ENCODE data around the gene CCDC106.

The CCDC106 gene

DNA sequence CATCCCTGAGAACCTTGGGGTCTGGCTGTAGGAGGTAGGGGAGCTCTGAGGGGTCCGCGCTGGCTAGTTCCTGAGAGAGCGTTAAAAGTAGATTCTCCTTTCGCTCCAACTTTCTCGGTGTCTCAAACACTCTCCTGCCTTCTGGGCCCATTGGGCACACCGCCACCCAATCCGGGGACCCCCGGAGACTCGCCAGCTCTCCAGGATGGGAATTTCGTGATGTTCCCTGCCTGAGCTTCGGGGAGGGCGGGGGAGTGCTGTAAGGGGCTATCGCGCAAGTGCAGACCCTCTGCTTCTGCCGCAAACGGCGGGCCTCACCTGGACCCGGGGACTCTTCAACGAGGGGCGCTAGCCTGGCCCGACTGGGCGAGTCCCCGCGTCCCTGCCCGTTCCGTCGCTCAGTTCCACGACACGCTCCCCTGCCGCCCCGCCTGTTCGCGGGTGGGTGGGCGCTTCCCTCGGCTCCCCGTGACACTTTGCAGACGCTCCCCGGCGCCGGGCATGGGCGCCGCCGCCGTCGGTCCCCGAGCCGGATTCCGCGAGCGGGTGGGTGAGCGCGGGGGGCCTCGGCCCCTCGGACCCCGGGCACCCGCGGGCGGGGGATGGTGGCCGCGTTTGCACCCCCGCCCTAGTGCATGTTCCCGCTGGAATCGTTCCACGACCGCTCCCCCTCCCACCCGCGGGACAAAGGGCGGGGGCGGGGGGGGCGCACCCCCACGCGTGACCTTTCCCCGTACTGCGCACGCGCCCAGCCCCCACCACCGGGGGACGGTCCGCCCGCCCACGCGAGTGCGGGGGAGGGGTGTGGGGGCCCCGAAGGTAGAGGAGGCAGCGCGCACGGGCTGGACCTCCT lies at the start of gene CCDC106:
Gene CCDC106 (plus strand): TSS at position 481 of the 853 bp plus-strand sequence. CDS start 835 bp downstream, outside the sequence.
- DNase-seq (ENCODE audit: low read depth) = peak; percentile 76
- TF ChIP-seq, protein P1, sequence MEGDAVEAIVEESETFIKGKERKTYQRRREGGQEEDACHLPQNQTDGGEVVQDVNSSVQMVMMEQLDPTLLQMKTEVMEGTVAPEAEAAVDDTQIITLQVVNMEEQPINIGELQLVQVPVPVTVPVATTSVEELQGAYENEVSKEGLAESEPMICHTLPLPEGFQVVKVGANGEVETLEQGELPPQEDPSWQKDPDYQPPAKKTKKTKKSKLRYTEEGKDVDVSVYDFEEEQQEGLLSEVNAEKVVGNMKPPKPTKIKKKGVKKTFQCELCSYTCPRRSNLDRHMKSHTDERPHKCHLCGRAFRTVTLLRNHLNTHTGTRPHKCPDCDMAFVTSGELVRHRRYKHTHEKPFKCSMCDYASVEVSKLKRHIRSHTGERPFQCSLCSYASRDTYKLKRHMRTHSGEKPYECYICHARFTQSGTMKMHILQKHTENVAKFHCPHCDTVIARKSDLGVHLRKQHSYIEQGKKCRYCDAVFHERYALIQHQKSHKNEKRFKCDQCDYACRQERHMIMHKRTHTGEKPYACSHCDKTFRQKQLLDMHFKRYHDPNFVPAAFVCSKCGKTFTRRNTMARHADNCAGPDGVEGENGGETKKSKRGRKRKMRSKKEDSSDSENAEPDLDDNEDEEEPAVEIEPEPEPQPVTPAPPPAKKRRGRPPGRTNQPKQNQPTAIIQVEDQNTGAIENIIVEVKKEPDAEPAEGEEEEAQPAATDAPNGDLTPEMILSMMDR (IDR thresholded peaks at IDR 0.05; ENCODE audit: low read length, missing control alignments) = no peak
- peak within 1 kb of the TSS; percentile 73 for H3K4me3 ChIP-seq (replicated peaks; ENCODE audit: low read depth, low read length)

DNA sequence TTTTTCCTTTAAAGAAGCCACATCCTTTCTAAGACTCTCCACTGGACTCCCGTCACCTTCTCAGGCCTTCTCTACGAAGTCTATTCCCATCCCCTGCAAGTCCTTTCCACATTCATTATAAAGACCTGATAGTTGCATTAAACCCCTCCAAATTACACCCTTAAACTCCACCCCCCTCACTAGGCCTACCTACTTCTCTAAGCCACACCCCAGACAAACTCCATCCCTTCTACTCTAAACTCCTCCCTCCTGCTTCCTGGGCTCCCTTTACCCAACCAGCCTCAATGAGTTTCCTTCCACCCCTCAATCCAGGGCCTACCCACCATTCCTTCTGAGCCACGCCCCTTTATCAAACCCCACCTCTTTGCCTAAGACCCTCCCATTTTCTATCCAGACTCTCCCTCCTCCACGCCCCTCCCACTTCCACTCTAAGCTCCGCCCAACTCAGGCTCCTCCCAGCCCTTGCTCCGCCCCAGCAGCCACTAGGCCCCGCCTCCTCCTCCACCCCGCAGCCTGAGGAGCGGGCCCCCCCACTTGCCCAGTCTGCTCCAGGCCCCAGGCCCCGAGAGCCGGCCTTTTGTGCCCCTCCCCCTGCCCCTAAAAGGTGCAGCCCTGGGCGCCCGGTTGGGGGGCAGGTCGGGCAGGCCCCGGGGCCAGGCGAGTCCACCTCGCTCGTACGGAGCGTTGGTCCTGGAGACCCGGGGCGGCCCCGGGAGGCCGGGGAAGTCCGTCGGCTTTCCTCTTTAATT lies 49.1 kb upstream of the CCDC106 start:
- TF ChIP-seq, protein P1 (IDR thresholded peaks at IDR 0.05; ENCODE audit: low read length, missing control alignments) = no peak
- peak; percentile 99 for DNase-seq (ENCODE audit: low read depth)
- H3K4me3 ChIP-seq (replicated peaks; ENCODE audit: low read depth, low read length) = peak overlapping the region; percentile 73

DNA sequence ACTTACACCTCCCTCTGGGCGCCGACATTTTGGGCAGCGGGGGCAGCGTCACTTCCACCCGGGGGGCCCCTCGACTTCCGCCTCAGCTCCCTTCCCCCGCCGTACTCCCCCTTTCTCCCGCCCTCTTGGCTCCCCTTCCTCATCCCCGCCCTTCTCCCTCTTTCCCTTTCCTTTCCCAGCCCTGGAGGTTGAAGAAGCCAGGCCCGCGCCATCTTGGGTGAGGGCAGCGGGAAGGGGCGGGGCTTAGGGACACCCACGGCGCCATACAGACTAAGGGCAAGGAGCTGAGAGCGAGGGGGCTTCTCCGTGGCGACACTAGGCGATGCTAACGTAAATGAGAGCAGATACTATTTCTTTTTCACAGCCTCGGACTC lies 48.6 kb upstream of the CCDC106 start, which contains the start of gene FIZ1:
Gene FIZ1 (minus strand): TSS at position 50 of the 374 bp plus-strand sequence. CDS start 1,652 bp downstream, outside the sequence.
- peak within 1 kb of the TSS; percentile 73 for H3K4me3 ChIP-seq (replicated peaks; ENCODE audit: low read depth, low read length)
- TF ChIP-seq, protein P1 (IDR thresholded peaks at IDR 0.05; ENCODE audit: low read length, missing control alignments) = no peak
- peak; percentile 99 for DNase-seq (ENCODE audit: low read depth)

DNA sequence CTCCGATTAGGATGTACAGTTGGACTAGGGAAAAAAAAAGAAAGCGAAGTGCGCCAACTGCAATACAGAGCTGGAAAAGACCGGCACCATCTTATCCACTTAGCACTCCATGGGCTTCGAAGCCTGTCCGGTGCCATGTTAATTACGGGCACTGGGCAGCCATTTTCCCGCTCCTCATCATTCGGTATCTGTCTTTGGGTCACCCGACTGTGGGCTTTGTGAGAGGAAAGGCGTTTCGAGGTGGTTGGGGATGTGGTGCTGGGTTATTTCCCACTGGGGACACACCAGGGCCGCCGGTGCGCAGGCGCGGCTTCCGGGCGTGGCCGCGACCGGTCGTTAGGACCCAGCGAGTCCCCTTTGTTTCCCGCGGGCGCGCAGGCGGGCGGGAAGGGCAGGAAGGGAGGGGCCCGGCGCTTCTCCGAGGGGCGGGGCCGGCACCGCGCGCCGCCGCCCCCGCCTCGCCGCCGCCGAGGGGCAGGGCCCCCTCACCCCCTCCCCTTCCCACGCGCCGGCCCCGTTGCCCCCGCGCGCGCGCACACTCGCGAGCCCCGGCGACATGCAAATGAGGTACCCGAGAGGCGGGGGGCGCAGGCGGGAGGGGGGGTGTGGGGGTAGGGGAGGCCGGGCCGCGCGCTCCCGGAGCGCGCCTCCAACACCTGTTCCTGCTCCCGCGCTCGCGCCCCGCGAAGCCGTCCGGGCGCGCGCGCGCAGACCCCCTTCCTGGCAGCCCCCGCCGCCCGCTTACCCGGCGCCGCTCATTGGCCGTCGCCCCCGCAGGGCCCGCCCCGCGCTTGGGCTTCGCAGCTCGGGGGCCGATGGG lies 48.0 kb upstream of the CCDC106 start, which contains the start of gene ZNF524:
Gene ZNF524 (plus strand): TSS at position 447 of the 820 bp plus-strand sequence. CDS start 1,825 bp downstream, outside the sequence.
- H3K4me3 ChIP-seq (replicated peaks; ENCODE audit: low read depth, low read length) = peak within 1 kb of the TSS; percentile 73
- TF ChIP-seq, protein P1 (IDR thresholded peaks at IDR 0.05; ENCODE audit: low read length, missing control alignments) = no peak
- DNase-seq (ENCODE audit: low read depth) = peak; percentile 88

DNA sequence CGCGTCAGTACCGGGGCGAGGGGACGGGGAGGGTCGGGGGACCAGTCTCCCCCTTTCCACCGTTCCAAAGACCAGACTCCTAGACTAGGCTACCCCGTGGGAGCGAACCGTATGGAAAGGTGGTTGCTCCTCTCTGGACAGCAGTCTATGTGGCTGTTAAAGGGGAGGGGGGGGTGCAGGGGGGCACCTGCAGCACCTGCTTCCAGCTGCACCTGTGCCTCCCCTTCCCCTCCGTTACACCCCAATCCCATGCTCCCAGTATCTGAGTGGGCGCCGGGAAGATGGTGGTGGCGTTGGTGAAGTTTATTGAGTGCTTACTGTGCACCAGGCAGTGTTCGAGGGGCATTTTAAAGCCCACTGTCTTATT lies 47.4 kb upstream of the CCDC106 start:
- TF ChIP-seq, protein P1 (IDR thresholded peaks at IDR 0.05; ENCODE audit: low read length, missing control alignments) = no peak
- DNase-seq (ENCODE audit: low read depth) = no peak
- H3K4me3 ChIP-seq (replicated peaks; ENCODE audit: low read depth, low read length) = peak overlapping the region; percentile 73

DNA sequence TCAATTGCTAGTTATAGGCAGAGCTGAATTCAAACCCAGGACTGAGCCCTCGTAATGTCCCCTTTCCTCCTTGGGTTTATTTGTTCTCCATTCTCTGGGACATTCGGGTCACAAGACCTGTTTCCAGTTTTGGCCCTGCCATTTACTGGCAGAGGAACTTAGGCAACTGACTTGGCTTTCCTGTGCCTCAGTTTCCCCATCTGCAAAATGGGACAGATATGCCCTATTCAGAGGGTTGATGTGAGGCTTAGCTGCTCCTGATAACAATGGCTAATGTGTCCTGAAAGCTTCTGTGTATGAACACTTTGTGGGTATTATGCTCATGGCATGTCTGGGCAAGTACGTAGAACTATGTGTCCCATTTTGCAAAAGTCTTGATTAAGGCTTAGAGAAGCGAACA lies 46.9 kb upstream of the CCDC106 start:
- DNase-seq (ENCODE audit: low read depth) = no peak
- TF ChIP-seq, protein P1 (IDR thresholded peaks at IDR 0.05; ENCODE audit: low read length, missing control alignments) = no peak
- H3K4me3 ChIP-seq (replicated peaks; ENCODE audit: low read depth, low read length) = peak overlapping the region; percentile 73

Data from fibroblast of pulmonary artery (primary cell).